GM12875 (cell line): Measurements from ENCODE around the gene BRICD5.

Experiments used
- H3K4me3 ChIP-seq: one replicate; pipeline ENCODE4 v1.5.1; 2011; ENCODE audit warnings: low read depth, low read length, control low read depth
- TF ChIP-seq, protein P1 (sequence below): IDR thresholded peaks from 2 replicates; pipeline ENCODE4 v1.5.1; 2011; ENCODE audit warnings: low read depth, mild to moderate bottlenecking, control low read depth, inconsistent platforms, low read length, moderate library complexity, borderline replicate concordance; ENCODE audit not compliant: insufficient read depth

BRICD5 gene

GRCh38 chr16:2226918-2227317, 16.3 kb upstream of the BRICD5 start:
- TF ChIP-seq, protein P1, sequence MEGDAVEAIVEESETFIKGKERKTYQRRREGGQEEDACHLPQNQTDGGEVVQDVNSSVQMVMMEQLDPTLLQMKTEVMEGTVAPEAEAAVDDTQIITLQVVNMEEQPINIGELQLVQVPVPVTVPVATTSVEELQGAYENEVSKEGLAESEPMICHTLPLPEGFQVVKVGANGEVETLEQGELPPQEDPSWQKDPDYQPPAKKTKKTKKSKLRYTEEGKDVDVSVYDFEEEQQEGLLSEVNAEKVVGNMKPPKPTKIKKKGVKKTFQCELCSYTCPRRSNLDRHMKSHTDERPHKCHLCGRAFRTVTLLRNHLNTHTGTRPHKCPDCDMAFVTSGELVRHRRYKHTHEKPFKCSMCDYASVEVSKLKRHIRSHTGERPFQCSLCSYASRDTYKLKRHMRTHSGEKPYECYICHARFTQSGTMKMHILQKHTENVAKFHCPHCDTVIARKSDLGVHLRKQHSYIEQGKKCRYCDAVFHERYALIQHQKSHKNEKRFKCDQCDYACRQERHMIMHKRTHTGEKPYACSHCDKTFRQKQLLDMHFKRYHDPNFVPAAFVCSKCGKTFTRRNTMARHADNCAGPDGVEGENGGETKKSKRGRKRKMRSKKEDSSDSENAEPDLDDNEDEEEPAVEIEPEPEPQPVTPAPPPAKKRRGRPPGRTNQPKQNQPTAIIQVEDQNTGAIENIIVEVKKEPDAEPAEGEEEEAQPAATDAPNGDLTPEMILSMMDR: no peak

GRCh38 chr16:2226245-2226793, 15.7 kb upstream of the BRICD5 start:
- H3K4me3 ChIP-seq: no peak overlapping the region

More at GRCh38 chr16:2226918-2227317, 16.3 kb upstream of the BRICD5 start:
- no peak overlapping the region for H3K4me3 ChIP-seq

DNA sequence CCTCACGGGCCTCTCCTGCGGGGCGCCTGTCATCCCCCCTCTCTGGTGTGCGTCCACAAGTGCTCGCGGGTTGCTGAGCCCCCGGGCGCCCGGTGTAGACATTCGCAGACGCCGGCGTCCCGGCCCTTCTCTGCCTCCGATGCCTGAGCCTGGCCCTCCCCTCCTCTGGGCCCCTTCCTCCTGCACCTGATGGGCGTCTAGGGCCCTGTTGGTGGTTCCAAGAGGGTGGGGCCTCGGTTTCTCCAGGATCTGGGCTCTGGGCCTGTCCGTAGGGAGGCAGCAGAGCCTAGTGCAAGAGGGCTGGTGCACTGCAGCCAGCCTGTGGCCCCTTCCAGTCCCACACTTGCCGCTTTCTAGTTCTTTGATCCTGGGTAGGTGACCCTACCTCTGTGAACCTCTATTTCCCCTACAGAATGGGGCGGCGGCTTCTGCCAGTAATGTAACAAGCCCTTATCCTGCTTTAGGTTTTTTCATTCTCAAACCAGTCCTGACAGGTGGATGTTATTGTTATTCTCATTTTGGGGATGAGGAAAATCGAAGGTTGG, 13.4 kb upstream of the BRICD5 start:
- peak overlapping the region; percentile 98 for H3K4me3 ChIP-seq
- TF ChIP-seq, protein P1: 0 out of 2 replicates have a peak, but pooled peaks have one; percentile 1

More at GRCh38 chr16:2226245-2226793, 15.7 kb upstream of the BRICD5 start:
- TF ChIP-seq, protein P1: no peak

GRCh38 chr16:2223221-2223941, 12.7 kb upstream of the BRICD5 start, which contains the start of gene E4F1:
Gene E4F1 (plus strand): TSS chr16:2223591. CDS start chr16:2223614, 23 bp downstream.
- peak within 1 kb of the TSS; percentile 98 for H3K4me3 ChIP-seq
- TF ChIP-seq, protein P1: no peak

DNA sequence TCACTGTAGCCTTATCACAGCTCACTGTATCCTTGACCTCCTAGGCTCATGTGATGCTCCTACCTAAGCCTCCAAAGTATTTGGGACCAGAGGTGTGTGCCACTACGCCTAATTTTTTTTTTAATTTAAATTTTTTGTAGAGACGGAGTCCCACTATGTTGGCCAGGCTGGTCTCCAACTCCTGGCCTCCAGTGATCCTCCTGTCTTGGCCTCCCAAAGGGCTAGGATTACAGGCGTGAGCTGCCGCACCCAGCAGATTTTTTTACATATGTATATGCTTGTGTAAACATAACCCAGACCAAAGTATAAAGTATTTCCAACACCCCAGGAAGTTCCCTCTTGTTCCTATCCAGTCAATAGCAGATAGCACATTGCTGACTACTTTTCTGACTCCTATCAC, 5.7 kb upstream of the BRICD5 start:
- H3K4me3 ChIP-seq: no peak overlapping the region
- TF ChIP-seq, protein P1: no peak

DNA sequence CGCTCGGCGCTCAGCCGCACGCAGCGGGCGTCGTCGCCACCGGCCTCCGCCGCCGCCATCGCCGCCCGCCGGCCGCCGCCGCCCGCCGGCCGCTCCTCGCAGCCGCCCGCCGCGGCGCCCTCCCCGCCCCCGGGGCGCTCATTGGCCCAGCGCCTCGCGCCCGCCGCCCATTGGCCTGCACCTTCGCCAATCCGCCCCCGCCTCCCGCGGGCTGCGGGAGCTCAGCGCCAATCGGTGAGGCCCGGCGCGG, 4.0 kb upstream of the BRICD5 start, which contains the start of gene PGP:
PGP (minus strand) TSS at position 122 of the 250 bp plus-strand sequence; CDS start at position 59, 63 bp downstream.
- H3K4me3 ChIP-seq: peak within 1 kb of the TSS; percentile 90
- TF ChIP-seq, protein P1: no peak
